B cell (primary cell): ENCODE results near the gene DDX21. TPM values are rescaled to one million over a fixed set of nuclear protein-coding genes. Genes with fewer than 3 reads are reported as not detected.

Source experiments
- ATAC-seq: fragments of 200-7000 bp; cut with Tn5 transposase; one replicate; pipeline ENCODE4 v1.10.0; 2021; ENCODE audit warnings: low read depth, mild to moderate bottlenecking, moderate number of reproducible peaks, moderate library complexity
- CTCF ChIA-PET: fragments of 350-600 bp; sonication (Branson Sonifier 250); formaldehyde crosslinking; loops from one replicate; lab custom pipeline; 2021; ENCODE audit warnings: antibody characterized with exemption, inconsistent platforms; lab: Charles Lee
- POLR2A ChIA-PET: fragments of 350-600 bp; sonication (Branson Sonifier 250); formaldehyde crosslinking; loops from one replicate; lab custom pipeline; 2021; ENCODE audit warnings: antibody characterized with exemption; lab: Charles Lee
- DNase-seq: peaks from one replicate; pipeline ENCODE4 v3.0.0; 2013
- H2AFZ ChIP-seq: 2 replicates; pipeline ENCODE4 v1.6.1; 2012; ENCODE audit warnings: mild to moderate bottlenecking, low read depth, low read length; ENCODE audit not compliant: insufficient read depth, poor library complexity, severe bottlenecking
- H3K27ac ChIP-seq, 2 donors: 1 replicate in 1 of 2; 2 replicates in 1 of 2; pipeline ENCODE4 v1.5.1; 2012 to 2013; ENCODE audit warnings: low read length in 2 of 2, mild to moderate bottlenecking in 2 of 2, moderate library complexity in 1 of 2
- H3K27me3 ChIP-seq, 4 experiments: fragments of 200-600 bp in 1 of 4; sonication (generic) in 1 of 4; replicated peaks in 1 of 4; 1 replicate in 2 of 4; 2 replicates in 2 of 4; pipeline versions ENCODE4 v1.6.1 to v1.7.0; 2013 to 2016; ENCODE audit warnings: low read length in 3 of 4, mild to moderate bottlenecking in 2 of 4, mixed read lengths in 1 of 4, moderate library complexity in 1 of 4; ENCODE audit not compliant: insufficient read depth in 4 of 4, control insufficient read depth in 3 of 4; ENCODE audit errors: control extremely low read depth in 1 of 4
- H3K36me3 ChIP-seq, 2 experiments: replicated peaks in 1 of 2; 1 replicate in 1 of 2; 2 replicates in 1 of 2; pipeline versions ENCODE4 v1.6.1 to v1.7.1; 2013; ENCODE audit warnings: low read length in 1 of 2; ENCODE audit not compliant: insufficient read depth in 2 of 2, control insufficient read depth in 1 of 2; ENCODE audit errors: control extremely low read depth in 1 of 2, extremely low read depth in 1 of 2
- H3K4me1 ChIP-seq, 2 donors: fragments of 200-600 bp in 1 of 2; sonication (generic) in 1 of 2; 1 replicate in 1 of 2; 2 replicates in 1 of 2; pipeline versions ENCODE4 v1.5.1 to v1.6.1; 2013 to 2017; ENCODE audit warnings: low read length in 2 of 2; ENCODE audit not compliant: control insufficient read depth in 2 of 2, insufficient read depth in 2 of 2
- H3K4me2 ChIP-seq: replicated peaks from 2 replicates; pipeline ENCODE3; 2012; ENCODE audit warnings: mild to moderate bottlenecking, low read depth, low read length; ENCODE audit not compliant: poor library complexity, severe bottlenecking
- H3K4me3 ChIP-seq, 5 experiments: fragments of 200-600 bp in 1 of 5; sonication (generic) in 1 of 5; 1 replicate in 3 of 5; 2 replicates in 2 of 5; pipeline versions ENCODE4 v1.5.1 to v1.7.0; 2011 to 2016; ENCODE audit warnings: low read length in 4 of 5, mild to moderate bottlenecking in 4 of 5, low read depth in 2 of 5, control low read depth in 1 of 5, moderate library complexity in 1 of 5; ENCODE audit not compliant: insufficient read depth in 1 of 5; ENCODE audit errors: control extremely low read depth in 1 of 5, extremely low read depth in 1 of 5
- H3K79me2 ChIP-seq: fragments of 200-600 bp; sonication (generic); one replicate; pipeline ENCODE4 v1.6.0; 2016; ENCODE audit warnings: low read length; ENCODE audit not compliant: control insufficient read depth, insufficient read depth
- H3K9ac ChIP-seq: fragments of 200-600 bp; sonication (generic); 2 replicates; pipeline ENCODE4 v1.6.1; 2017; ENCODE audit warnings: mild to moderate bottlenecking, low read length, moderate library complexity
- H3K9me3 ChIP-seq, 3 donors: one replicate each; pipeline versions ENCODE4 v1.6.1 to v1.7.1; 2013; ENCODE audit warnings: low read length in 2 of 3; ENCODE audit not compliant: control insufficient read depth in 2 of 3, insufficient read depth in 1 of 3; ENCODE audit errors: control extremely low read depth in 1 of 3
- H4K20me1 ChIP-seq: 2 replicates; pipeline ENCODE4 v1.6.0; 2012; ENCODE audit warnings: mild to moderate bottlenecking, low read length; ENCODE audit not compliant: insufficient read depth, control insufficient read depth, poor library complexity, severe bottlenecking
- H3K27ac Mint-ChIP-seq: one replicate; pipeline ENCODE4 v1.8.0; 2021; ENCODE audit warnings: mixed read lengths
- H3K27me3 Mint-ChIP-seq: one replicate; pipeline ENCODE4 v1.8.0; 2021; ENCODE audit warnings: mixed read lengths
- H3K4me1 Mint-ChIP-seq: one replicate; pipeline ENCODE4 v1.8.0; 2021; ENCODE audit warnings: mixed read lengths
- H3K4me3 Mint-ChIP-seq: one replicate; pipeline ENCODE4 v1.8.0; 2021; ENCODE audit warnings: mixed read lengths
- H3K9me3 Mint-ChIP-seq: one replicate; pipeline ENCODE4 v1.8.0; 2022; ENCODE audit warnings: mixed read lengths; ENCODE audit not compliant: insufficient read depth
- CTCF ChIP-seq: fragments of 200-600 bp; IDR thresholded peaks from one replicate; pipeline ENCODE4 v1.8.0; 2022; ENCODE audit warnings: antibody characterized with exemption, mild to moderate bottlenecking
- EZH2 ChIP-seq: IDR thresholded peaks from 2 replicates; pipeline ENCODE4 v1.6.1; 2012; ENCODE audit warnings: borderline replicate concordance, low read depth, mild to moderate bottlenecking, moderate library complexity, low read length; ENCODE audit not compliant: insufficient read depth, poor library complexity, severe bottlenecking
- WGBS: methylation state at CpG from one replicate; pipeline ENCODE4 v1.1.5; 2013; ENCODE audit warnings: missing lambda C conversion rate; ENCODE audit not compliant: insufficient coverage; 5-methylcytosine and 5-hydroxymethylcytosine counted together
- intact Hi-C: fragments of 100-400 bp; cut with micrococcal nuclease; formaldehyde crosslinking; loops from one replicate; pipeline ENCODE4 v1.10.0; 2022
- polyA plus RNA-seq: library from polyadenylated mRNA; depleted of rRNA; stranded (reverse); fragments of >200 nt; gene quantifications from 2 replicates; pipeline ENCODE4 v1.2.3, GENCODE V29; 2012
- total RNA-seq, 2 donors: library from RNA; stranded (reverse); fragments of 120-200 nt in 1 of 2; gene quantifications; 1 replicate in 1 of 2; 2 replicates in 1 of 2; pipeline versions ENCODE4 v1.2.3 to v1.2.4, GENCODE V29; 2013 to 2022

Gene DDX21
- total and polyA plus RNA-seq, 2 donors (not counting 1 experiment from before 2014, with no cell fraction given) = 17.8 to 43.5 TPM

DNA sequence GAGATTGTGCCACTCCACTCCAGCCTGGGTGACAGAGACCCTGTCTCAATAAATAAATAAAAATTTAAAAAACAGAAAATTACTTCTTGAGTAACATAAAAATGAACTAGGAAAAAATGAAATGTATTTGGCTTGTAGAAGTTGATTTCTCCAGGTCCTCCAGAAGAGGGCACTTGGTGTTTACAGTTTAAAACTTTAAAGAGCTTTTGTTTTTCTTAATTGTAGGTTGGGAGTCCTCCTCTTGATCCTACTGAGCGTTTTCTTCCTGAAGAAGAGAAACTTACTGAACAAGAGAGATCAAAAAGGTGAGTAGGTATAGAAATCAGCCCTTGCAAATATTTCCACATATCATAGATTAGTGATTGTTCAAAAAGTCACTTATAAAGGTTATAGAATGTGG, 48.9 kb downstream of the DDX21 start:
- H3K4me1 Mint-ChIP-seq = no peaks in the 10 kb centered on the region
- Histone ChIP-seq H3K27me3 (no peaks in the 10 kb centered on the region), H4K20me1 (no peaks in the 10 kb centered on the region), H3K4me3 (no peak overlapping the region), H3K9me3 (no peaks in the 10 kb centered on the region), H3K27ac (no peak overlapping the region), H3K36me3 (peaks cover 1 to 28% of the 10 kb centered on the region in 2 experiments), H3K79me2 (no peaks in the 10 kb centered on the region), H2AFZ (no peak overlapping the region), H3K4me1 (no peaks in the 10 kb centered on the region), H3K4me2 (no peak overlapping the region), H3K9ac (no peak overlapping the region)
- no peaks in the 10 kb centered on the region for H3K27me3 Mint-ChIP-seq
- H3K9me3 Mint-ChIP-seq = no peaks in the 10 kb centered on the region
- no peak for ATAC-seq
- ChIA-PET CTCF (interaction anchor here (0.9 to 4.6 kb wide), 13 partner anchors 10 to 388 kb away, joined by 3 to 197 read pairs (median 3); partner anchors contain the start of genes DDX21, KIFBP, SRGN and VPS26A), POLR2A (interaction anchor here (0.7 kb wide), 1 partner anchor 88 kb away, joined by 4 read pairs; no protein-coding TSS in a partner anchor)
- no peak overlapping the region for H3K27ac Mint-ChIP-seq
- no peak overlapping the region for H3K4me3 Mint-ChIP-seq
- peak; percentile 52 for DNase-seq
- WGBS = no CpG with 5 or more reads among the region's 1 CpG
- intact Hi-C loops = loop anchor here (1.0 to 5.0 kb wide), 3 partner anchors 88 to 387 kb away; no protein-coding TSS in a partner anchor
- no peak for TF ChIP-seq EZH2
- TF ChIP-seq CTCF = peak; percentile 72

DNA sequence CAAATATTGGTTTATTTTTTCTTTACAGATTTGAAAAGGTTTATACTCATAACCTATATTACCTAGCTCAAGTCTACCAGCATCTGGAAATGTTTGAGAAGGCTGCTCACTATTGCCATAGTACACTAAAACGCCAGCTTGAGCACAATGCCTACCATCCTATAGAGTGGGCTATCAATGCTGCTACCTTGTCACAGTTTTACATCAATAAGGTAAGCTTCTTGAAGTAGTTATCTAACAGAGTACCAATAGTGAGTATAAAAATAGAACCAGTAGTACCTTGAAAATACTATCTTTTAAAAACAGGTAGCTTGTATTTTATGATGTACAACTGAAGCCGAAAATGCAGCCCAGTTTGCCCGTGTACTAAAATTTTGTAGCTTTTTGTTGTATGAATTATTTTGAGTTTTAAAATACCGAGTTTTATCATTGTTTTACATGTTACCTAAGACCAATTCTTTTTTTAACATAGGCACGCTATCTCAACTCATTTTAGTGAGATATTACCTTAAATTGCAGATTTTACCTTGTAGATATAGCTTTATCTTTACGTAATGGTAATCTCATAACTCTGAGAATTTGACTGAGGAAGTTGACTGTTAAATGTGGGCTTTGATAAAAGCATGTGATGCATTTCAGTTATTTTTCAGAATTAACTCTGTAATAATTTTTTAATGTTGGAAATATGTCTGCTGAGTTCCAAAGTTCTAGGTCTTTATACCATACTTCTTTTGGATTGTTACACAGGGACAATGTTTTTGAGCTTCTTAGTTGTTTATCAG, 49.9 kb downstream of the DDX21 start:
- intact Hi-C loops = loop anchor here (1.0 to 5.0 kb wide), 3 partner anchors 87 to 386 kb away; no protein-coding TSS in a partner anchor
- H3K4me2 ChIP-seq = no peak overlapping the region
- DNase-seq (no peak), ATAC-seq (no peak)
- H3K4me3 ChIP-seq = no peak overlapping the region
- H3K27ac ChIP-seq = no peak overlapping the region
- H3K4me3 Mint-ChIP-seq = no peak overlapping the region
- ChIA-PET CTCF (interaction anchor here (0.6 to 4.6 kb wide), 11 partner anchors 9 to 184 kb away, joined by 3 to 197 read pairs (median 6); partner anchors contain the start of genes DDX21, KIFBP, SRGN and VPS26A), POLR2A (no interaction called here)
- H3K27me3 ChIP-seq = no peaks in the 10 kb centered on the region
- H3K9me3 ChIP-seq = no peaks in the 10 kb centered on the region
- no peaks in the 10 kb centered on the region for H3K9me3 Mint-ChIP-seq
- no peak for TF ChIP-seq EZH2
- TF ChIP-seq CTCF = no peak
- no CpG with 5 or more reads among the region's 6 CpGs for WGBS
- H3K9ac ChIP-seq = no peak overlapping the region
- H4K20me1 ChIP-seq = no peaks in the 10 kb centered on the region
- H3K79me2 ChIP-seq = no peaks in the 10 kb centered on the region
- H2AFZ ChIP-seq = no peak overlapping the region
- no peak overlapping the region for H3K27ac Mint-ChIP-seq
- H3K36me3 ChIP-seq = peaks cover 1 to 27% of the 10 kb centered on the region in 2 experiments
- no peaks in the 10 kb centered on the region for H3K27me3 Mint-ChIP-seq
- no peaks in the 10 kb centered on the region for H3K4me1 ChIP-seq
- H3K4me1 Mint-ChIP-seq = no peaks in the 10 kb centered on the region
